HepG2 (cell line): ENCODE data around the gene BAHCC1. TPM values are rescaled to one million over a fixed set of nuclear protein-coding genes. Genes with fewer than 3 reads are reported as not detected.

Source experiments
- CREB3 ChIP-seq: sonication (generic); formaldehyde crosslinking; IDR thresholded peaks from 2 replicates; pipeline ENCODE4 v1.5.0; 2020; ENCODE audit warnings: missing genetic modification reagents
- HCFC1 ChIP-seq: fragments of 150-350 bp; IDR thresholded peaks from 2 replicates; pipeline ENCODE4 v1.6.1; 2014; ENCODE audit warnings: low read depth, low read length
- HMGA1 ChIP-seq: sonication (generic); formaldehyde crosslinking; conservative IDR thresholded peaks from 2 replicates; pipeline ENCODE4 v1.4.0; 2020; ENCODE audit warnings: missing genetic modification reagents
- MAFF ChIP-seq: IDR thresholded peaks from 2 replicates; pipeline ENCODE4 v1.6.1; 2011; ENCODE audit warnings: low read depth, low read length, improper control_type of control experiment
- MED8 ChIP-seq: sonication (generic); formaldehyde crosslinking; IDR thresholded peaks from 2 replicates; pipeline ENCODE4 v1.8.1; 2023; ENCODE audit warnings: mild to moderate bottlenecking, missing genetic modification reagents; ENCODE audit not compliant: insufficient replicate concordance
- NFKBIZ ChIP-seq: IDR thresholded peaks from 2 replicates; pipeline ENCODE4 v1.6.1; 2018; ENCODE audit warnings: missing genetic modification reagents, missing compliant biosample characterization
- PRPF4 ChIP-seq: fragments of 200-400 bp; formaldehyde crosslinking; IDR thresholded peaks from 2 replicates; pipeline ENCODE4 v1.6.1; 2016; ENCODE audit warnings: low read length, low read depth; ENCODE audit not compliant: poor library complexity, severe bottlenecking
- SOX5 ChIP-seq: IDR thresholded peaks from 2 replicates; pipeline ENCODE4 v1.6.1; 2016; ENCODE audit warnings: borderline replicate concordance
- SOX6 ChIP-seq, 2 experiments: fragments of 450-650 bp in 1 of 2; sonication (generic) in 1 of 2; formaldehyde crosslinking in 1 of 2; IDR thresholded peaks; 2 replicates each; pipeline versions ENCODE4 v1.4.0 to v1.6.1; 2017 to 2020; ENCODE audit warnings: antibody characterized with exemption in 1 of 2, mild to moderate bottlenecking in 1 of 2, missing genetic modification reagents in 1 of 2
- SUZ12 ChIP-seq: fragments of 150-350 bp; IDR thresholded peaks from 2 replicates; pipeline ENCODE4 v1.6.1; 2014; ENCODE audit warnings: low read depth, low read length
- ZEB1 ChIP-seq: IDR thresholded peaks from 2 replicates; pipeline ENCODE4 v1.6.1; 2012; ENCODE audit warnings: mild to moderate bottlenecking, low read depth, inconsistent platforms; ENCODE audit not compliant: insufficient replicate concordance
- ZNF10 ChIP-seq: sonication (generic); formaldehyde crosslinking; IDR thresholded peaks from 2 replicates; pipeline ENCODE4 v1.4.0; 2020; ENCODE audit warnings: mild to moderate bottlenecking, low read depth, missing genetic modification reagents, borderline replicate concordance
- ZNF207 ChIP-seq: fragments of 450-650 bp; IDR thresholded peaks from 2 replicates; pipeline ENCODE4 v1.6.1; 2016; ENCODE audit warnings: antibody characterized with exemption, borderline replicate concordance
- ZNF337 ChIP-seq: sonication (generic); formaldehyde crosslinking; IDR thresholded peaks from 2 replicates; pipeline ENCODE4 v1.5.1; 2020; ENCODE audit warnings: missing genetic modification reagents, low read depth, mild to moderate bottlenecking, borderline replicate concordance
- ZNF556 ChIP-seq: sonication (generic); formaldehyde crosslinking; IDR thresholded peaks from 2 replicates; pipeline ENCODE4 v1.4.0; 2020; ENCODE audit warnings: mild to moderate bottlenecking, missing genetic modification reagents, borderline replicate concordance
- ZNF558 ChIP-seq: sonication (generic); formaldehyde crosslinking; IDR thresholded peaks from 2 replicates; pipeline ENCODE4 v1.9.0; 2022; ENCODE audit warnings: mild to moderate bottlenecking, missing genetic modification reagents, borderline replicate concordance
- ZNF572 ChIP-seq: sonication (generic); formaldehyde crosslinking; IDR thresholded peaks from 2 replicates; pipeline ENCODE4 v1.5.1; 2020; ENCODE audit warnings: mild to moderate bottlenecking, missing genetic modification reagents
- polyA plus RNA-seq, 8 experiments: library from polyadenylated mRNA; depleted of rRNA in 3 of 8; stranded (reverse) in 7 of 8; unstranded in 1 of 8; fragments of >200 nt; fragmentation: Illumina TruSeq in 4 of 8; extraction: Trizol in 4 of 8; gene quantifications; 2 replicates each; pipeline versions ENCODE4 v1.2.1 to v1.2.3, GENCODE V29; 2011 to 2016; ENCODE audit warnings: low read depth in 4 of 8, missing spikeins in 1 of 8, mixed read lengths in 1 of 8; ENCODE audit not compliant: insufficient read depth in 1 of 8
- total RNA-seq, 5 experiments: library from RNA; depleted of rRNA; stranded (reverse); fragments of >200 nt; fragmentation: Illumina TruSeq; extraction: Trizol; gene quantifications; 2 replicates each; pipeline ENCODE4 v1.2.3, GENCODE V29; 2016; ENCODE audit warnings: low read depth in 1 of 5
- TF ChIP-seq, protein P1 (sequence below): sonication (generic); formaldehyde crosslinking; IDR thresholded peaks from 2 replicates; pipeline ENCODE4 v1.4.0; 2020; ENCODE audit warnings: missing genetic modification reagents, mild to moderate bottlenecking, borderline replicate concordance
- TF ChIP-seq, protein P2 (sequence below): sonication (generic); formaldehyde crosslinking; IDR thresholded peaks from 2 replicates; pipeline ENCODE4 v1.8.1; 2023; ENCODE audit warnings: mild to moderate bottlenecking, missing genetic modification reagents
- TF ChIP-seq, protein P3 (sequence below): sonication (generic); formaldehyde crosslinking; IDR thresholded peaks from 2 replicates; pipeline ENCODE4 v1.4.0; 2020; ENCODE audit warnings: mild to moderate bottlenecking, missing genetic modification reagents, borderline replicate concordance
- TF ChIP-seq, protein P4 (sequence below): sonication (generic); formaldehyde crosslinking; IDR thresholded peaks from 2 replicates; pipeline ENCODE4 v1.8.0; 2022; ENCODE audit warnings: low read depth, missing genetic modification reagents

BAHCC1 gene
- total and polyA plus RNA-seq, 2 of the 13 experiments (the other 11 are each of a cell fraction or from before 2014, with no cell fraction given): 1.4 to 1.7 TPM

- TF ChIP-seq, protein P1, sequence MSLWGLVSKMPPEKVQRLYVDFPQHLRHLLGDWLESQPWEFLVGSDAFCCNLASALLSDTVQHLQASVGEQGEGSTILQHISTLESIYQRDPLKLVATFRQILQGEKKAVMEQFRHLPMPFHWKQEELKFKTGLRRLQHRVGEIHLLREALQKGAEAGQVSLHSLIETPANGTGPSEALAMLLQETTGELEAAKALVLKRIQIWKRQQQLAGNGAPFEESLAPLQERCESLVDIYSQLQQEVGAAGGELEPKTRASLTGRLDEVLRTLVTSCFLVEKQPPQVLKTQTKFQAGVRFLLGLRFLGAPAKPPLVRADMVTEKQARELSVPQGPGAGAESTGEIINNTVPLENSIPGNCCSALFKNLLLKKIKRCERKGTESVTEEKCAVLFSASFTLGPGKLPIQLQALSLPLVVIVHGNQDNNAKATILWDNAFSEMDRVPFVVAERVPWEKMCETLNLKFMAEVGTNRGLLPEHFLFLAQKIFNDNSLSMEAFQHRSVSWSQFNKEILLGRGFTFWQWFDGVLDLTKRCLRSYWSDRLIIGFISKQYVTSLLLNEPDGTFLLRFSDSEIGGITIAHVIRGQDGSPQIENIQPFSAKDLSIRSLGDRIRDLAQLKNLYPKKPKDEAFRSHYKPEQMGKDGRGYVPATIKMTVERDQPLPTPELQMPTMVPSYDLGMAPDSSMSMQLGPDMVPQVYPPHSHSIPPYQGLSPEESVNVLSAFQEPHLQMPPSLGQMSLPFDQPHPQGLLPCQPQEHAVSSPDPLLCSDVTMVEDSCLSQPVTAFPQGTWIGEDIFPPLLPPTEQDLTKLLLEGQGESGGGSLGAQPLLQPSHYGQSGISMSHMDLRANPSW (CRISPR knock-in tag): no peak
- TF ChIP-seq ZNF207: no peak
- TF ChIP-seq PRPF4: no peak
- TF ChIP-seq SOX6 (IDR thresholded peaks at IDR 0.05): no peak
- no peak for TF ChIP-seq SOX6 (CRISPR knock-in tag; IDR thresholded peaks at IDR 0.05)
- no peak for TF ChIP-seq NFKBIZ (CRISPR knock-in tag)
- TF ChIP-seq SUZ12: no peak
- no peak for TF ChIP-seq ZEB1
- TF ChIP-seq ZNF10: no peak
- TF ChIP-seq HCFC1: no peak
- no peak for TF ChIP-seq MAFF
- no peak for TF ChIP-seq ZNF556 (CRISPR knock-in tag)
- TF ChIP-seq, protein P2, sequence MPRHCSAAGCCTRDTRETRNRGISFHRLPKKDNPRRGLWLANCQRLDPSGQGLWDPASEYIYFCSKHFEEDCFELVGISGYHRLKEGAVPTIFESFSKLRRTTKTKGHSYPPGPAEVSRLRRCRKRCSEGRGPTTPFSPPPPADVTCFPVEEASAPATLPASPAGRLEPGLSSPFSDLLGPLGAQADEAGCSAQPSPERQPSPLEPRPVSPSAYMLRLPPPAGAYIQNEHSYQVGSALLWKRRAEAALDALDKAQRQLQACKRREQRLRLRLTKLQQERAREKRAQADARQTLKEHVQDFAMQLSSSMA (CRISPR knock-in tag): no peak
- TF ChIP-seq HMGA1 (CRISPR knock-in tag): no peak
- no peak for TF ChIP-seq MED8 (CRISPR knock-in tag)
- 0 out of 2 replicates have a peak, but pooled peaks have one; percentile 37 for TF ChIP-seq ZNF558 (CRISPR knock-in tag)
- TF ChIP-seq ZNF337 (CRISPR knock-in tag): no peak
- TF ChIP-seq, protein P3, sequence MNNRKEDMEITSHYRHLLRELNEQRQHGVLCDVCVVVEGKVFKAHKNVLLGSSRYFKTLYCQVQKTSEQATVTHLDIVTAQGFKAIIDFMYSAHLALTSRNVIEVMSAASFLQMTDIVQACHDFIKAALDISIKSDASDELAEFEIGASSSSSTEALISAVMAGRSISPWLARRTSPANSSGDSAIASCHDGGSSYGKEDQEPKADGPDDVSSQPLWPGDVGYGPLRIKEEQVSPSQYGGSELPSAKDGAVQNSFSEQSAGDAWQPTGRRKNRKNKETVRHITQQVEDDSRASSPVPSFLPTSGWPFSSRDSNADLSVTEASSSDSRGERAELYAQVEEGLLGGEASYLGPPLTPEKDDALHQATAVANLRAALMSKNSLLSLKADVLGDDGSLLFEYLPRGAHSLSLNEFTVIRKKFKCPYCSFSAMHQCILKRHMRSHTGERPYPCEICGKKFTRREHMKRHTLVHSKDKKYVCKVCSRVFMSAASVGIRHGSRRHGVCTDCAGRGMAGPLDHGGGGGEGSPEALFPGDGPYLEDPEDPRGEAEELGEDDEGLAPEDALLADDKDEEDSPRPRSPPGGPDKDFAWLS (CRISPR knock-in tag): no peak
- TF ChIP-seq CREB3 (CRISPR knock-in tag): no peak
- no peak for TF ChIP-seq SOX5 (CRISPR knock-in tag)
- TF ChIP-seq, protein P4, sequence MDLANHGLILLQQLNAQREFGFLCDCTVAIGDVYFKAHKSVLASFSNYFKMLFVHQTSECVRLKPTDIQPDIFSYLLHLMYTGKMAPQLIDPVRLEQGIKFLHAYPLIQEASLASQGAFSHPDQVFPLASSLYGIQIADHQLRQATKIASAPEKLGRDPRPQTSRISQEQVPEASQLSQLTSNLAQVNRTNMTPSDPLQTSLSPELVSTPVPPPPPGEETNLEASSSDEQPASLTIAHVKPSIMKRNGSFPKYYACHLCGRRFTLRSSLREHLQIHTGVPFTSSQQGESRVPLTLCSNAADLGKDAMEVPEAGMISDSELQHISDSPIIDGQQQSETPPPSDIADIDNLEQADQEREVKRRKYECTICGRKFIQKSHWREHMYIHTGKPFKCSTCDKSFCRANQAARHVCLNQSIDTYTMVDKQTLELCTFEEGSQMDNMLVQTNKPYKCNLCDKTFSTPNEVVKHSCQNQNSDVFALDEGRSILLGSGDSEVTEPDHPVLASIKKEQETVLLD (CRISPR knock-in tag): no peak
- no peak for TF ChIP-seq ZNF572
Measured at GRCh38 chr17:81387100-81388090, 7.9 kb upstream of the BAHCC1 start (continued).
